Measurements from ENCODE around the gene BBS12.

BBS12 gene

GRCh38 chr4:122722256-122722655 lies 10.2 kb upstream of the BBS12 start:
- TF ChIP-seq CTCF (IDR thresholded peaks at IDR 0.05; ENCODE audit: low read depth, low read length), result no peak
- DNase-seq (ENCODE audit: low read depth, low spot score), result no peak
- no peak overlapping the region for H3K4me3 ChIP-seq (ENCODE audit: low read depth, low read length)
- in situ Hi-C loops (cut with HindIII; ENCODE audit: low sequenced_read_pairs), result no loop called here

- H3K4me3 ChIP-seq (ENCODE audit: low read depth, low read length), result no peak overlapping the region
- in situ Hi-C loops (cut with HindIII; ENCODE audit: low sequenced_read_pairs), result no loop called here
- TF ChIP-seq CTCF (IDR thresholded peaks at IDR 0.05; ENCODE audit: low read depth, low read length), result no peak
- DNase-seq (ENCODE audit: low read depth, low spot score), result no peak
Observed at GRCh38 chr4:122728856-122729255, 3.6 kb upstream of the BBS12 start.

- DNase-seq (ENCODE audit: low read depth, low spot score), result no peak
- no peak for TF ChIP-seq CTCF (IDR thresholded peaks at IDR 0.05; ENCODE audit: low read depth, low read length)
- in situ Hi-C loops (cut with HindIII; ENCODE audit: low sequenced_read_pairs), result no loop called here
- H3K4me3 ChIP-seq (ENCODE audit: low read depth, low read length), result peak overlapping the region; percentile 76
Observed at GRCh38 chr4:122731676-122732075, 828 bp upstream of the BBS12 start.

- TF ChIP-seq CTCF (IDR thresholded peaks at IDR 0.05; ENCODE audit: low read depth, low read length), result no peak
- in situ Hi-C loops (cut with HindIII; ENCODE audit: low sequenced_read_pairs), result no loop called here
- H3K4me3 ChIP-seq (ENCODE audit: low read depth, low read length), result peak overlapping the region; percentile 76
- no peak for DNase-seq (ENCODE audit: low read depth, low spot score)
Observed at GRCh38 chr4:122733787-122734120, 1.2 kb downstream of the BBS12 start.

GRCh38 chr4:122739174-122739573 lies 6.7 kb downstream of the BBS12 start:
- in situ Hi-C loops (cut with HindIII; ENCODE audit: low sequenced_read_pairs), result no loop called here

GRCh38 chr4:122742933-122743829 lies 10.7 kb downstream of the BBS12 start:
- no peak for TF ChIP-seq CTCF (IDR thresholded peaks at IDR 0.05; ENCODE audit: low read depth, low read length)
- H3K4me3 ChIP-seq (ENCODE audit: low read depth, low read length), result no peak overlapping the region
- in situ Hi-C loops (cut with HindIII; ENCODE audit: low sequenced_read_pairs), result no loop called here
- DNase-seq (ENCODE audit: low read depth, low spot score), result no peak

More at GRCh38 chr4:122739174-122739573, 6.7 kb downstream of the BBS12 start:
- TF ChIP-seq CTCF (IDR thresholded peaks at IDR 0.05; ENCODE audit: low read depth, low read length), result no peak
- no peak overlapping the region for H3K4me3 ChIP-seq (ENCODE audit: low read depth, low read length)
- peak; percentile 86 for DNase-seq (ENCODE audit: low read depth, low spot score)
